HG03442 (cell line): ENCODE results near the gene GDI2.
A peak's percentile ranks its signal among the peaks of the same experiment; 100 is the strongest.
"Not testable (repeated sequence)": the region's sequence is repeated elsewhere in the genome, so short reads cannot be mapped to it uniquely, and the experiment has no call there.

Experiments
- ATAC-seq: cut with Tn5 transposase; IDR thresholded peaks from one replicate; pipeline ENCODE4 v1.9.1; 2021; ENCODE audit warnings: mild to moderate bottlenecking, moderate library complexity; ENCODE audit not compliant: unreplicated experiment

Gene GDI2

DNA sequence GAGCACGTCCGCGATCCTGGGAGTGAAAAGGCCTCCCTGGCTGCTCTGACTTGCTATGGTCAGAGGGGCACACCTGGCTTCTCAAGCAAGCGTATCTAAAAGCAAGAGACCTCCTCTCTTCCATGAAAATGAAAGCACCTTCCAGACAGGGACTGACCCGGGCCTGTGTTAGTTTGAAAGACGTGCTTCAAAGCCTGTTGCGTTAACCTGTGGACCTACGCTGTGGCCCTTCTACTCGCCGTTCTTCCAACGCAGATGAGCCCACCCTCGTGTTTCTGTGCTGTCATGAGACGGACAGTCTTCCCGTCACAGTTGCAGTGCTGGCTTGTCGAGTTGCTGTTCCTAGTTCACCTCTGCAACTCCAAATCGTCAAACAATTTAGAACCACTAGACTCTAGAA, 15.5 kb upstream of the GDI2 start:
- no peak for ATAC-seq

DNA sequence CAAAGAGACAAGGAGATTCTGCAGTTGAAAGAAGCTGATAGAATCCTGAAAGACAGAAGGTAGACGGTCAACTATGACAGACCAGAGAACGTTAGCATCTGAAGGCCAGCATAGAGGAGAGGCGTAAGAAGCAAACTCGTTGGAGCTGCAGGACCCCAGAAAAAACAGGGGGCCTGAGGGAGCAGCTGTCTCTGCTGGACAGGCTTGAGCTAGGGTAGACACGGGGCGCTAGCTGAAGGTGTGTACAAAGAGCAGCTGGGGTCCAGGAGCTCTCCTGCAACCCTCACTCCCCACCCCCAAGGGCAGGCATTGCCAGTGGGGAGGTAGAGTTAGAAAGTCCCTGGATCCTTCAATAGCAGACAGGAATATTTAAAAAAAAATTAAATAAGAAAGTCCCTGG, 14.6 kb upstream of the GDI2 start:
- no peak for ATAC-seq

DNA sequence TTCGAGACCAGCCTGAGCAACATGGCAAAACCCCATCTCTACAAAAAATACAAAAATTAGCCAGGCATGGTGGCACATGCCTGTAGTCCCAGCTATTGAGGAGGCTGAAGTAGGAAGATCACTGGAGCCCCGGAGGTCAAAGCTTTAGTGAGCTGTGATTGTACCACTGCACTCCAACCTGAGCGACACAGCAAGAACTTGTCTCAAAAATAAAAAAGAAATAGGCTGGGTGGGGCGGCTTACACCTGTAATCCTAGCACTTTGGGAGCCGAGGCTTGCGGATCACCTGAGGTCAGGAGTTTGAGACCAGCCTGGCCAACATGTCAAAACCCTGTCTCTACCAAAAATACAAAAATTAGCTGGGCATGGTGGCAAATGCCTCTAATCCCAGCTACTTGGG, 13.3 kb upstream of the GDI2 start:
- not testable (repeated sequence) for ATAC-seq

DNA sequence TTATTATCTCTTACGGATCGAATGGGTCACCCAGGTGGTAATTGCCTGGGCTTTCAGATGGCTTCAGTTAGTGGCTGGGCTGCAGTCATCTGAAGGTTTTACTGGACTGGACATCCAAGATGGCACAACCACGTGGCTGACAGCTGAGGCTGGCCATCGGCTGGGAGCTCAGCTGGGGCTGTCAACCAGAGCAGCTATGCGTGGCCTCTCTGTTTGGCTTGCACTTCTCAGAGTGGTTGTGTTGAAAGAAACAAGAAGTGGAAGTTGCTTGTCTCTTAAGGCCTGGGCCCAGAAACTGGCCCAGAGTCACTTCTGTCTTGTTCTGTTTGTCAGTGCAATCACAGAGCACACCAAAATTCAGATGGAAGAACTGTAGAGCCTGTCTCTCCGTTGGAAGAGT, 5.7 kb upstream of the GDI2 start:
- ATAC-seq: peak; percentile 38

DNA sequence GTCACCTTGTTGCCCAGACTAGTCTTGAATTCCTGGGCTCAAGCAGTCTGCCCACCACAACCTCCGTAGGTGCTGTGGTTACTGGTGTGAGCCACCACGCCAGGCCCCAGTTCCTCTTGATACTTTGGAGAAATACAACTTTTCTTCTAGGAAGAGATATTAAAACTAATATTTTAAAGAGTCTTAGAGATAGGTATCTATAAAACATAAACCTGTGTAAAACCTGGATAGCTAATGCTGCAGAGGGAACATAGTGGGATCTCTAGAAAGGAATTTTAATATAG, 4.8 kb upstream of the GDI2 start:
- no peak for ATAC-seq

DNA sequence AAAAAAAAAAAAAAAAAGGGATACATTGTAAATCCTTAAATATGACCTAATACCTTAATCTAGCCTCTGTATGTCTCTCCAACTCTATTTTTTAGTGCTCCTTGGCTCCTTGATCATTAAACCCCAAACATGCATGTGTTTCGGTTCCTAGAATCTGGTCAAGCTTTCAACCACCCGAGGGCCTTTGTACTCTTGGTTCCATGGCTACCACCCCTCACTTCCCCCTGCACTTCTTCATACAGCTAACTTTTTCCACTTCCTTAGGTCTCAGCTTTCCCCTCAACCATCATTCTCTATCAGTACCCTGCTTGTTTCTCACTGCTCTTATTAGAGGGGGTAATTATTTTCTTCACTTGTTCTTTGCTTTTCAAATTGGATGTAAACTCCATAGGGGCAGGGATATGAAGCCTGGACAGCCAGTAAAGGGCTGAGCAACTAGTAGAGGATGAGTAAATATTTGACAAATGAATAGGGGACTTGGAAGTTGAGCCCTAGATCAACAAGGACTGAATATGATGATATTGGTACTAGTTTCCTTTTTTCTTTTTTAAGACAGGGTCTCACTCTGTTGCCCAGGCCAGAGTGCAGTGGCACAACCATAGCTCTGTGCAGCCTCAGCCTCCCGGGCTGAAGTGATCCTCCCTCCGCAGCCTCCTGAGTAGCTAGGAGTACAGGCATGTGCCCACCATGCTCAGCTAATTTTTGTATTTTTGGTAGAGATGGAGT, 4.3 kb upstream of the GDI2 start:
- ATAC-seq: no peak

DNA sequence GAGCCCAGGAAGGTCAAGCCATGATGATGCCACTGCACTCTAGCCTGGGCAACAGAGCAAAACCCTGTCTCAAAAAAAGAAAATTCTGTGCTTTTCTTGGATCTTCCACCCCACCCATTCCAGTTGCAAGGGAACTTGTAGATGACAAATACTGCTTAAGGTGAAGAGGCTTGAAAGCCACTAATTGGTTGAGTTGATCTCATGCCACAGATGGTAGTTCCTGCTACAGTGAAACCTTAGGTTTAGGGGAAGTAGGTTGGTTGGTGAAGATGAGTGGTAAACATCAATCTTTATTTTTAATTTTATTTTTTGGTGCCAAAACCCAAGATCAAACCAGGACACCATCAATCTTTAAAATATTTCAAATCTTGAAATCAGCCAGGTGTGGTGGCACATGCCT, 2.9 kb upstream of the GDI2 start:
- ATAC-seq: no peak

DNA sequence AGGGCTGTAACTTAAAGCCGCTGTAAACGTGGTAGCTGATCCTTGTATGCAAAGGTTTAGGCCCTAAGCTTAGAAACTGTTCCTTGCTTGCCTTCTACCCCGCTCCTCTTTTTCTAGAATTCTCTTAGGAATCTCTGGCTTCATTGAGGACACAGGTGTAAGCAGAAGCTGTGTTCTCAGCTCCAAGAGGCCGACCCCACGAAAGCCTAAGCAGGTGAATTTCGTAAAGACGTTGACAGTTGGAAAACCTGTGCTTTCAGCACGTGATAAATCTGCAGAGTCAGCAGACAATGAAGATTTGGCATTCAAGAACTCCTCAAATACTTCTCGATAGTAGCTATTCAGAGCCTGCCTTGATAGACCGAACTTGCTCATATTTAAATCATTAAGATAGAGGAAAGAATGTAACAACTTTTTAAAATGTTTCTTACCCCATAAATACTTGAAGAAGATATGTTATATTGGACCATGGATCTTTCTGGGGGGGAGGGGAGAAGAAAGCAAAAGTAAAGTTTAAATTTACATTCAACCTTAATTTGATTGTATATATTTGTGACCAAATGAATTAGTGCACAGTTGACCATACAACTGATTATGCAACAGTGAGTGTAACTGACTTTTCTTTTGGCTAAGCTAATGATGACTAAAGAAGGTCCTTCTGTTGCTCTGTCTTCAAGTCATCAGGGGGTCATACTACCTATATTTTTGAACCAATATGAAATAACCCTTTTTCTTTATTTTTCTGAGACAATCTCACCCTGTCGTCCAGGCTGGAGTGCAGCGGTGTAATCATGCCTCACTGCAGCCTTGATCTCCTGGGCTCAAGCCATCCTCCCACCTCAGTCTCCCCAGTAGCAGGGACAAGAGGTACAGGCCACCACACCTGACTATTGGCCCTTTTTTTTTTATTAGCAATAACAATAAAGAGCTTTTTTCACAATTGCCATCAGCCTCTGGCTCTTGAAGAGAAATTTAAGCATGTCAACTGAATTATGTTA, 1.2 kb upstream of the GDI2 start:
- ATAC-seq: no peak

DNA sequence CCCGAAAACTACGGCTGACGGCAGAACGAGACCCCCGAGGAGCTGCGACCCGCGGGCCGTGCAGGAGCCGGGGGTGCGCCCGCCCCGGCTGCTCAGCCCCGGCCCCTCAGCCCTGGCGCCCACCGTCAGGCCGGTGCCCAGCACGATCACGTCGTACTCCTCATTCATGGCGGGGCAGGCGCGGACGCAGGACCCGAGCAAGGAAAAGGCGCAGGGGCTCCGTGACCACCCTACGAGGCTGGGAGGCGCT, 218 bp downstream of the GDI2 start:
- peak; percentile 20 for ATAC-seq

DNA sequence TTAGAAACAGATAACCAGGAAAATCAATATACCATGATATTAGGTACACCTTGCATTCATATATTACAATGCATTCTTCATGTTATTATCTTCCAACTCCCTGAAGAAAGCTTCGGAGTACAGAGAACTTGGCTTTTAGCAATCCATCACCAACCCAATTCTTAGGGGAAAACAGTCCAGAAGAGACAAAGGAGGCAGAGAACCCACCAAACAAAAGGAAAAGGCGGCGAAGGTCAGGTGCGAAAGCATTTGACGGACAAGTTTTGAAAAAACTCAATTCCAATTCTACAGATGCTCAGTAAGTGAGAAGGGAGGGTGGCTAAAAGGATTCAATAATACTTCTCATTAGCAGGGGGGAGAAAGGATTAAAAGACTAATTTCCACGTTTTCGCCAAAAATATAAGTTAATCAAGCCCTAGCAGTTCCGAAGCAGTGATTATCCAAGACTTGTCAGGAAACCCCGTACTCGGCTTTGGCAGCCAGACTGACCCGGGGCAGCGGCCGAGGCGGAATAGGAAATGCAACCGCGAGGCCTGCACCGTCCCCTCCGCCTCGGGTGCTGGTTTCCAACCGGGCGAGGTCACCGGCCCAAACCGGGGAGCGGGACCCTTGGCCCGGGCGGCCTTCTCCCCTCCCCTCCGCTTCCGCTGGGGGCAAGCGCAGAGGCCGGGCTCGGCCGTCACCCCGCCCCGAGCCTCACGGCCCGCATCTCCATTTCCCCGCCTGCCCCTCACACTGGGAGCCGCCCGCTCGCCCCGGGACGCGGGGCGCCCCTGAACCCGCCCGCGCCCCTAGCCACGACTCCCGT, 747 bp downstream of the GDI2 start:
- ATAC-seq: peak; percentile 17

DNA sequence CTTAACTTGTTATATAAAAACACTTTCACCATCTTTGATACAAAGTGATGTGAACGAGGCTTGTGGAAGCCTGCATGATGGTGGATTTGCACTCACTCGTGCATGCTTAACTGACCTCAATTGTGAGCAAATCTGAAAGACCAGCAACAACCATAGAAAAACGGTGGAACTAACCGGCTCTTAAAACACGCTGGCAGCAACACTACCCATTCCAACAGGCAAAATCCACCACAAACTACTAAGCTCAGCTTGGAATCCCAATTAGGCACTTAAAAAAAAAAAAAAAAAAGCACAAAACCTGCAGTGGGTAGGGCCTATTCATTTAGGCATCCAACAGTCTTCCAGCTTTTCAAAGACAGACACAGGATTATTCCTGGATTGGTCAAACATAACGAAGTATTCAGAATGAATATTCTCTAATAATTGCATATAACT, 1.8 kb downstream of the GDI2 start:
- ATAC-seq: no peak

DNA sequence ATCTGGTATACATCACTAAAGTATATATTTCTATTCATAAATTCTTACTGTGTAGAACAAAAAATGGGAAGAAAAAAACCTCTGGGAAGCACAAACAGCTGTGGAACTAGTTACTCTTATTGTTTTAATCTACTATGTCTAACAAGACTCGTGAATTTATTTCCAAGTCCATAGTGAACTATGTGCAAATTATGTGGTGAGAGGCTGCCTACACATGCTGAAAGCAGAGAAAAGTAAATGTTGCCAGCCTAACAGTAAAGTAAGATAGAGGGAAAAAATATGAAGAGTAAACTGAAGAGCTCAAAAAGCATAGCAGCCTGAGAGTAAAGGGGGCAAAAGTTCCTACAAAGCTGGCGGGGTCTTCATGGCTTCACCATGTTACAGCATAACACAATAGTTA, 3.0 kb downstream of the GDI2 start:
- ATAC-seq: no peak

DNA sequence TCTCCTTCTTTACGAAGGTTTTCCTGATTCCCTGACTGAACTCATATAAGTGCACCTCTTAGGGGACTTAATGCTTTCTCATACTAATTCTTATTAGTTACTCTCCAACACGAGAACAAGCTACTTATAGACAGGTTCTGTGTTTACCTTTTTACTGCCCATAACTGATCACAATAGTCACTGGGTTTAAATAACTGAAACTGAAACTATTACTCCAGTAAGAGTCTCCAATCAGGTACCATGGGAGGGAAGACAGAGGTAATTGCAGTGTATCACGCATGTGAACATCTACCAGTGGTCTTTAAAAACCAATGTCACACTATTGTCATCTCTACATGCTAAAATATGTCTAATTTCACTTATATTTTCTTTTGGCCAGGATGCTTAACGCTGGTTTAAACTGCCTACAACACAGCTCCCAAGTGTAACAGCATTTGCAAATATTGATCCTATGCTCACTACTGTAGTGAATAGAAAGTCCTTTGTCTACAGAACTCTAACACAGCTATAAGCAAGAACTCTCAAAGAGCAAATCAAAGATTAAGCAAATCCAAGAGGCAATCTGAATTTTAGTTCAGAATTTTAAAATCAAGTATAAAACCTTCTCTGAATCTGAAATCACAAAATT, 3.6 kb downstream of the GDI2 start:
- no peak for ATAC-seq

DNA sequence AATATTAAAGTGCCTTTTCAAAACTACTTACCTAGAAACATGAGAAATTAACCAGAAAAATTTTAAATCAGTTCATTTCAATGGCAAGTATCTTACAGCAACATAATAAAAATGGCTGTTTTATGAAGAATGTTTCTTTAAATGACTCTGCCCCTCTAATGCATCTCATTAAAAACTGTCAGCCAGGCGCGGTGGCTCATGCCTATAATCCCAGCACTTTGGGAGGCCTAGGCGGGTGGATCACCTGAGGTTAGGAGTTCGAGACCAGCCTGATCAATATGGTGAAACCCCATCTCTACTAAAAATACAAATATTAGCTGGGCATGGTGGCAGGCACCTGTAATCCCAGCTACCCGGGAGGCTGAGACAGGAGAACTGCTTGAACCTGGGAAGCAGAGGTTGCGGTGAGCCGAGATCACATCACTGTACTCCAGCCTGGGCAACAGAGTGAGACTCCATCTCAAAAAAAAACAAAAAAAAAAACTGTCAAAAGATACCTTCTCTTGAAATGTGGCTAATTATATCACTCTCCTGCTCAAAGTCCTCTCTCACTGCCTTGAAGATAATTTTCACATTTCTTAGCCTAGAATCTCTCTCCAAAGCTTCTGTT, 4.3 kb downstream of the GDI2 start:
- not testable (repeated sequence) for ATAC-seq

DNA sequence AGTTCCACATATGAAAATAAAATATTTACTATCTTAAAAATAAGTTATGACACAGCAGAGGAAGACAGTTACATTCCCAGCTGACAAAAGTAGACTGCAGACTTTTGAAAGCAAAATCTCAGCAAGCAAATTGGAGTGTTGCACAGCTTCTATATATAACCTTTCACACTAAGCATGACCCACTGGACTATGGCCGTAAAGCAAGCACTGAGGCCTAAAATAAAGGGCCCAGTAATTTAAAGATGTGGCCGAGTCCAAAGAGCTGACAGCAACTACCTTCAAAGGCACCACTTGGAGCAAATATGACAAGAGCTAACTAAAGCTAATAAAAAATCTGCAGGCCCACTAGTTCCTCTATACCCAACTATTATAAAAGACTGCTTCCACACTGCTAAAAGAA, 6.5 kb downstream of the GDI2 start:
- ATAC-seq: no peak

DNA sequence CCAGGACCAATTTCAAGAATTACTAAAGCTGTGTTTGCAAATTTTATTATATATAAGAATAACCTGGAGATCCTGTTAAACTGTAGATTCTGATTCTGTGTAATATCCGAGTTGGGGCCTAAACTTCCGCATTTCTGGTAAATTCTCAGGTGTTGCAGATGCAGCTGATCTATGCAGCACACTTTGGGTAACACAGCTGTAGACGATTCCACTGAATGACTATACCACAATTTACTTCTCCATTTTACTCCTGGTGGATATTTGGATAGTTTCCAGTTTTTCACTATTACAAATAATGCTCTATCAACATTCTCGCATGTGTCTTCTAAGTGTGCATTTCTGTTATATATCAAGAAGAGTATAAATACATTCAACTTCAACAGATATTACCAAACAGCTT, 7.5 kb downstream of the GDI2 start:
- ATAC-seq: no peak

DNA sequence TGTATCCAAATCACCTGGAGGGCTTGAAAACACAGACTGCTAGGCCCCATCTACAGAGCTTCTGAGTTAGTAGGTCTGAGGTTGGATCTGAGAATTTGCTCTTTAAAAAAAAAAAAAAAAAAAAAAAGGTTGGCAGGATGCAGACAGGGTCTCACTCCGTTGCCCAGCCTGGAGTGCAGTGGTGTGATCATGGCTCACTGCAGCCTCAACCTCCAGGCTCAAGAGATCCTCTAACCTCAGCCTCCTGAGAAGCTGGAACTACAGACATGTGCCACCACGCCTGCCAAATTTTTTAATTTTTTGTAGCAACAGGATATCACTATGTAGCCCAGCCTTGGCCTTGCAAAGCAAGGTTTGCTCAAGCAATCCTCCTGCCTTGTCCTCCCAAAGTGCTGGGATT, 8.0 kb downstream of the GDI2 start:
- no peak for ATAC-seq

DNA sequence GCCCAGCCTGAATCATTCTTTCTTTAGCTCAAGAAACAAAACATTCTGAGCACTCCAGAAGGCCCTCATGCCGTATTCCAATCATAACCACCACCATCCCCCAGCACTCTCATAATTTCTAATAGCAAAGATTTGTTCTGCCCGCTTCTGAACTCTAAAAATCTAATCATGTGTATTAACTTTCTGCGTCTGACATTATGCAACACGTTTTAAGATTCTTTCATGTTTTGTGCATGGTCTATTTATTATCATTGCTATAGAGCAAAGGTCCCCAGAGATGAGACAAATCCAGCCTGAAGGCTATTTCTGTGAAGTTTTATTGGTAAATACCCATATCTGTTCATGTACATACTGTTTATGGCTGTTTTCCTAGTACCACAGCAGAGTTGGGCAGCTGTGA, 8.8 kb downstream of the GDI2 start:
- ATAC-seq: no peak

DNA sequence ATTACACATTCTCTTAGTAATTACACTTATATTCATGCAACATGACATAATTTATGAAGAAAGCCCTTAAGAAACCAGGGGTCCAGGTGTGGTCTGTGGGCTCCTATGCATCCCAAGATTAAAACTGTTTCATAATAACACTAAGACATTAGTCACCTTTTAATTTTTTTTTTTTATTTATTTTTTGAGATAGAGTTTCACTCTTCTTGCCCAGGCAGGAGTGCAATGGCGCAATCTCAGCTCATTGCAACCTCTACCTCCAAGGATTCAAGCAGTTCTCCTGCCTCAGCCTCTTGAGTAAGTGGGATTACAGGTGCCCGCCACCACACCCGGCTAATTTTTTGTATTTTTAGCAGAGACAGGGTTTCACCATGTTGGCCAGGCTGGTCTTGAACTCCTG, 12.5 kb downstream of the GDI2 start:
- ATAC-seq: no peak

DNA sequence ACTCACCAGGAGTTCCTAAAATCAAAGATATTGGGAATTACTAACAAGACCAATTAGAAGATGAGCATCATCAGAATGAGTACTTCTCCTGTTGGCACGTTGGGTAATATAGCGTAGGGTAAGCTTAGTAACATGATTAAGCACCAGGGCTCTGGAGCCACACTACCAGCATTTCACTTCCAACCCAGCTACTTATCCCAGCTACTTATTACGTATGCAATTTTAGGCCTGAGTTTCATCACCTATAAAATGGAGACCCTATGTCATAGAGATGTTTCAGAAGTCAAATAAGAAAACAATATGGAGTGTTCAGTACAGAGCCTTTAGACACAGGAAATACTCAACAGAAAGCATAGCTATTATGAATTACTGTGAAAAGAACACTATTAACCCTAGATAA, 19.0 kb downstream of the GDI2 start:
- no peak for ATAC-seq

DNA sequence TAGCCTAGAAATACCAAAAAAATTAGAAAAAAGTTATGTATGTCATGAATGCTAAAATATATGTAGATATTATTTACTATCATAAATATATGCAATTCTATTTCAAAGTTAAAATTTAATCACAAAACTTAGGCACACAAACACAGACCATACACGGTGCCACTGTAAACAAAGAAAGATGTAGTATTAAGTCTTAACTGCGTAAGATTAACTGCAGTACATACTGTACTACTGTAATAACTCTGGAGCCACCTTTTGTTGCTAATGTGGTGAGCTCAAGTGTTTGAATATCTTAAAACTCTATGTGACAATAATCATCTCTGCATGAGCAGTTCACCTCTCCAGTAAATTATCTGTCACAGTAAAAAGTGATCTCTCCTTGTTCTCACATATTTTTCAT, 23.6 kb downstream of the GDI2 start:
- ATAC-seq: no peak
